ENCODE data around the gene TASL. TPM values are rescaled to one million over a fixed set of nuclear protein-coding genes. Genes with fewer than 3 reads are reported as not detected.
"Not testable (repeated sequence)": the region's sequence is repeated elsewhere in the genome, so short reads cannot be mapped to it uniquely, and the experiment has no call there.

TASL gene
- total and polyA plus RNA-seq, 12 donors = 0.12 to 2.6 (median 0.28) TPM; not detected in 2

GRCh38 chrX:30612250-30612655 lies 34.7 kb upstream of the TASL start:
- DNase-seq = no peak
- 86 to 92% methylated on average over 6 of the region's 6 CpGs for WGBS, 2 donors
- no peaks in the 10 kb centered on the region for H3K27me3 ChIP-seq
- peak overlapping the region in 1 of 10 donors; percentile 81 for H3K27ac ChIP-seq
- no peaks in the 10 kb centered on the region for H3K4me1 ChIP-seq
- peaks cover 0 to 8% (median 0%) of the 10 kb centered on the region in 11 donors for H3K9me3 ChIP-seq
- intact Hi-C loops (cut with DNase I) = no loop called here
- H3K36me3 ChIP-seq = no peaks in the 10 kb centered on the region
- H3K4me3 ChIP-seq = peak overlapping the region in 1 of 10 donors; percentile 32
- TF ChIP-seq, protein P1, sequence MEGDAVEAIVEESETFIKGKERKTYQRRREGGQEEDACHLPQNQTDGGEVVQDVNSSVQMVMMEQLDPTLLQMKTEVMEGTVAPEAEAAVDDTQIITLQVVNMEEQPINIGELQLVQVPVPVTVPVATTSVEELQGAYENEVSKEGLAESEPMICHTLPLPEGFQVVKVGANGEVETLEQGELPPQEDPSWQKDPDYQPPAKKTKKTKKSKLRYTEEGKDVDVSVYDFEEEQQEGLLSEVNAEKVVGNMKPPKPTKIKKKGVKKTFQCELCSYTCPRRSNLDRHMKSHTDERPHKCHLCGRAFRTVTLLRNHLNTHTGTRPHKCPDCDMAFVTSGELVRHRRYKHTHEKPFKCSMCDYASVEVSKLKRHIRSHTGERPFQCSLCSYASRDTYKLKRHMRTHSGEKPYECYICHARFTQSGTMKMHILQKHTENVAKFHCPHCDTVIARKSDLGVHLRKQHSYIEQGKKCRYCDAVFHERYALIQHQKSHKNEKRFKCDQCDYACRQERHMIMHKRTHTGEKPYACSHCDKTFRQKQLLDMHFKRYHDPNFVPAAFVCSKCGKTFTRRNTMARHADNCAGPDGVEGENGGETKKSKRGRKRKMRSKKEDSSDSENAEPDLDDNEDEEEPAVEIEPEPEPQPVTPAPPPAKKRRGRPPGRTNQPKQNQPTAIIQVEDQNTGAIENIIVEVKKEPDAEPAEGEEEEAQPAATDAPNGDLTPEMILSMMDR (IDR thresholded peaks at IDR 0.05) = no peak
- ATAC-seq = no peak

GRCh38 chrX:30610026-30610425 lies 32.5 kb upstream of the TASL start:
- Histone ChIP-seq H3K4me3 (no peak overlapping the region), H3K36me3 (no peaks in the 10 kb centered on the region), H3K27me3 (no peaks in the 10 kb centered on the region), H3K9me3 (no peaks in the 10 kb centered on the region), H3K4me1 (no peaks in the 10 kb centered on the region), H3K27ac (no peak overlapping the region)
- intact Hi-C loops (cut with DNase I) = no loop called here
- 67 to 76% methylated on average over 2 of the region's 2 CpGs for WGBS, 2 donors
- DNase-seq (no peak), ATAC-seq (no peak)
- TF ChIP-seq, protein P1 (IDR thresholded peaks at IDR 0.05) = no peak

GRCh38 chrX:30607155-30607554 lies 29.6 kb upstream of the TASL start:
- no peak overlapping the region for H3K4me3 ChIP-seq
- H3K27me3 ChIP-seq = no peaks in the 10 kb centered on the region
- DNase-seq = no peak
- 44 to 48% methylated on average over 1 of the region's 1 CpG for WGBS, 2 donors
- H3K4me1 ChIP-seq = no peaks in the 10 kb centered on the region
- H3K36me3 ChIP-seq = no peaks in the 10 kb centered on the region
- TF ChIP-seq, protein P1 (IDR thresholded peaks at IDR 0.05) = no peak
- intact Hi-C loops (cut with DNase I) = no loop called here
- no peak overlapping the region for H3K27ac ChIP-seq
- no peak for ATAC-seq
- no peaks in the 10 kb centered on the region for H3K9me3 ChIP-seq

DNA sequence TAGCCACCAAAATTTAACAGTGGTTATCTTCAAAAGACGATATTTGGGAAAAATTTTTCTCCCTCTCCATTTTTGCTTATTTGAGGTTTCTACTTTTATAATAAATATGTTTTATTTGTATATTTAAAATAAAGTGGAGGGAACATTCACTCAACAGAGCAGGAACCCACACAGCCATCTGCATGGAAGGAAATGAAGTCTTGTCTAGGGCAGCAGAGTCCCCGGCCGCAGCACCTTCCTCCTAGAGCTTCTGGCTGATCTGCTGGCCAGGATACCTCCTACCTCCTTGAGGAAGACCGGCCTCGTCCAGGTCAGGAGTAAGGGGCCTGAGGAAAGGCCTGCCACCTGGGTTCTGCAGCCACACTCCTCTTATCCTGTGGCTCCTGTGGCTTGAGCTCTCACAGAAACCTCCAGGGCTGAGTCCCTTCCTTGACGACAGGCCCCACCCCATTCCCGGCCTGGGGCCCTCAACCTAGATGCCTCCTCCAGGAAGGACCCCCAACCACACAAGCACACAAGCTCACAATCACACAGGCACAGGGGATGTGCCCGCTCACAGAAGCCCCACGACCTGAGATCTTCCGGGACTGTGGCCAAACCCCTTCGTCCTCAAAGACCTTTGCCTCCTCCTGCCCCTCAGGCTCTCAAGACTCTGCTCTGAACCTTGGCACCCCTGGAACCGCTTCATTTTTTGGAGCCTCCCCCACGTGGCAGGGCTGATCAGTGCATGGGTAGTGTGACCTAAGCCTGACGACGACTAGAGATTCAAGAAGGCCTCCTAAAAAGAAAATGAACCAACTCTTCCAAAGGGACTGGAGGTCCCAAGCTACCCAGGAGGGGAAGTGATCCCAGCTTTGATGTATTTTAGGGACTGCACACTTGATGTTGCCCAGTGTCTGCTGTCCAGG lies 23.0 kb upstream of the TASL start:
- intact Hi-C loops (cut with DNase I); DNase-seq; H3K27me3 ChIP-seq; H3K4me3 ChIP-seq; H3K36me3 ChIP-seq; ATAC-seq; H3K27ac ChIP-seq; H3K9me3 ChIP-seq: not testable (repeated sequence)
- peaks cover 0 to 12% (median 0%) of the 10 kb centered on the region in 9 donors for H3K4me1 ChIP-seq
- 84 to 95% methylated on average over 4 to 9 of the region's 15 CpGs for WGBS, 2 donors
